Nephron progenitor cell (in vitro differentiated cells): ENCODE results near the gene LHPP.

Experiments used
- DNase-seq: peaks from one replicate; pipeline ENCODE4 v3.0.0; 2021
- H3K27ac Mint-ChIP-seq: 2 replicates; pipeline ENCODE4 v1.8.0; 2021; ENCODE audit warnings: mild to moderate bottlenecking, moderate library complexity, mixed read lengths
- H3K27me3 Mint-ChIP-seq: 2 replicates; pipeline ENCODE4 v1.8.0; 2021; ENCODE audit warnings: mild to moderate bottlenecking, low read depth, mixed read lengths; ENCODE audit not compliant: poor library complexity
- H3K36me3 Mint-ChIP-seq: 2 replicates; pipeline ENCODE4 v1.8.0; 2021; ENCODE audit warnings: low read depth, mixed read lengths
- H3K4me1 Mint-ChIP-seq: 2 replicates; pipeline ENCODE4 v1.8.0; 2021; ENCODE audit warnings: mixed read lengths
- H3K4me3 Mint-ChIP-seq: 2 replicates; pipeline ENCODE4 v1.8.0; 2021; ENCODE audit warnings: mild to moderate bottlenecking, moderate library complexity, mixed read lengths
- H3K9me3 Mint-ChIP-seq: 2 replicates; pipeline ENCODE4 v1.8.0; 2021; ENCODE audit warnings: mild to moderate bottlenecking, moderate library complexity, mixed read lengths
- TF ChIP-seq, protein P1 (sequence below): fragments of 200-600 bp; sonication (generic); IDR thresholded peaks from 2 replicates; pipeline ENCODE4 v1.5.0; 2021; ENCODE audit warnings: antibody characterized with exemption

LHPP gene

DNA sequence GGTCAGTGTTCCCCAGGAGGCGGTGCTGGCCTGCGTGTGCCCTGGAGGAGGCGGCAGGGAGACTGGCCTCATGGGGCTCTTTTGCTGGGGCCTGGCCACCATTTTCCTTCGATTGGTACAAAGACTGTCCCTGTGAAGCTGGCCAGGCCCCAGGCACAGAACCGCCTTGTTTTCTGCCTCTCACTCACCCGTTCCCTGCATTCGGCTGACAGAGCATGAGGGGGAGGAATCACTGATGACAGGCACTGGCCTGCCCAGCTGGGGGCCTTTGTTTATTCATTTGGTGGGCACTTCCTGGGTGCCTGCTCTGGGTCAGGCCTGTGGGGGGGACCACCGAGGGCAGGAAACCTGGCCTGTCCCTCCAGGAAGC is 143.4 kb downstream of the LHPP start:
- Mint-ChIP-seq H3K9me3 (no peaks in the 10 kb centered on the region), H3K27ac (no peak overlapping the region), H3K4me3 (no peak overlapping the region), H3K27me3 (no peaks in the 10 kb centered on the region), H3K4me1 (peaks cover 29% of the 10 kb centered on the region), H3K36me3 (no peaks in the 10 kb centered on the region)
- DNase-seq = no peak
- TF ChIP-seq, protein P1, sequence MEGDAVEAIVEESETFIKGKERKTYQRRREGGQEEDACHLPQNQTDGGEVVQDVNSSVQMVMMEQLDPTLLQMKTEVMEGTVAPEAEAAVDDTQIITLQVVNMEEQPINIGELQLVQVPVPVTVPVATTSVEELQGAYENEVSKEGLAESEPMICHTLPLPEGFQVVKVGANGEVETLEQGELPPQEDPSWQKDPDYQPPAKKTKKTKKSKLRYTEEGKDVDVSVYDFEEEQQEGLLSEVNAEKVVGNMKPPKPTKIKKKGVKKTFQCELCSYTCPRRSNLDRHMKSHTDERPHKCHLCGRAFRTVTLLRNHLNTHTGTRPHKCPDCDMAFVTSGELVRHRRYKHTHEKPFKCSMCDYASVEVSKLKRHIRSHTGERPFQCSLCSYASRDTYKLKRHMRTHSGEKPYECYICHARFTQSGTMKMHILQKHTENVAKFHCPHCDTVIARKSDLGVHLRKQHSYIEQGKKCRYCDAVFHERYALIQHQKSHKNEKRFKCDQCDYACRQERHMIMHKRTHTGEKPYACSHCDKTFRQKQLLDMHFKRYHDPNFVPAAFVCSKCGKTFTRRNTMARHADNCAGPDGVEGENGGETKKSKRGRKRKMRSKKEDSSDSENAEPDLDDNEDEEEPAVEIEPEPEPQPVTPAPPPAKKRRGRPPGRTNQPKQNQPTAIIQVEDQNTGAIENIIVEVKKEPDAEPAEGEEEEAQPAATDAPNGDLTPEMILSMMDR = no peak

DNA sequence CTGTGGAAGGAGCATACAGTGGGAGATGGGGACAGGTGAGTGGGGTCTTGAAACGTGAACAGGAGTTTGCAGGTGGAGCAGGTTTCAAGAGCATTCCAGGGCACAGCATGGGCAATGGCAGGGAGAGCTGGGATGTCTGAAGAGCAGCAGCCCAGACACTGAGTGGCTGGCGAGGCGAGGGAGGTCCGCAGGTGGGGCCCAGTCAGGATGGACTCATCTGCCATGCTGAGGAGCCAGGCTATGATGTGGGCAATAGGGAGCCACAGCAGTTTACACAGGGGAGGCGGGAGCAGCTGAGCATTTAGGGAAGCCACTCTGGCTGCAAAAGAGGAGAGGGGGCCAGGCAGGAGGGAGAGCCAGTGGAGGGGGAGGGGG is 143.8 kb downstream of the LHPP start:
- Mint-ChIP-seq H3K27ac (no peak overlapping the region), H3K27me3 (no peaks in the 10 kb centered on the region), H3K4me3 (no peak overlapping the region), H3K9me3 (no peaks in the 10 kb centered on the region), H3K36me3 (no peaks in the 10 kb centered on the region), H3K4me1 (peaks cover 29% of the 10 kb centered on the region)
- TF ChIP-seq, protein P1 = no peak
- DNase-seq = no peak

DNA sequence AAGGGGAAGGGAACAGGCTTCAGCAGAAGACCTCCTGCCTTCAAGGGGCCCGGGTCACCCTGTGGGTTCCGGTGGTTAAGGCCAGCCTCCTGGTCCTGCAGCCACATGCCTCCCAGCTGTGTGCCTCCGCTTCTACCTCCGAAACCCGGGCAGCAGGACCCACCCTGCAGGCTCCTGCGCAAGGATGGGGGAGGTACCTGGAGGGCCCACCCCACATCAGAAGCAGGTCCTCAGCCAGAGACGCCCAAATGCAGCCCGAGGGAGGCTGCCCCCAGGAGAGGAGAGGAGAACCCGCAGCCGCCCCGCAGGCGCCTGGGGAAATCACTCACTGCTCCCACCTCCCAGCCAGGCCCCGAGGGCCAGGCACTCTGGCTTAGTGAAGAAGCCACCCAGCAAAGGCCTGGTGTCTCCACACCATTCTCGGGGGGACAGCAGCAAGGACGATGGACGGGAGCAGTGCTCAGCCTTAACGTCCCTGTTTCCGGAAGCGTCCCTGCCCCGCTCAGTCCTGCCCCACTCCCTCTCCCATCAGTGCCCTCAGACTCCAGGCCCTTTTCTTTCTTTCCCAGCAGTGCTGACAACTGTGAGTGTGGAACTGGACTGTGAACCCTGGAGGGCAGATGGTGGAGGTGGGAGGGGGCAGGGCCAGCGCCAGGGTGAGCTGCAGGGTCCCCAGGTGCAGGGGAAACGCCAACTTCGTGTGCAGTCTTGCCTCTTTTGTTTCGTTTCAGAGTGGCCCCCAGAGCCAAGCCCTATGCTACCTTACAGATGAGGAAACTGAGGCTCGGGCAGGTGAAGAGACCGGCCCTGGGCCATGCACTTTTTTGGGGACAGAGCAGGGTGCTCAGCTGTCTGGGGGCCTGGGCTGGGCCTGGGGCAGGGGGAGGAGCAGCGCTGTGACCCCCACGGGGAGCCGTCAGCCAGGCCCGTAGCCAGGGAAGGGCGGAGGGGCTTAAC is 144.5 kb downstream of the LHPP start:
- Mint-ChIP-seq H3K27ac (no peak overlapping the region), H3K4me1 (peaks cover 24% of the 10 kb centered on the region), H3K4me3 (no peak overlapping the region), H3K27me3 (no peaks in the 10 kb centered on the region), H3K9me3 (no peaks in the 10 kb centered on the region), H3K36me3 (no peaks in the 10 kb centered on the region)
- TF ChIP-seq, protein P1 = no peak
- no peak for DNase-seq

DNA sequence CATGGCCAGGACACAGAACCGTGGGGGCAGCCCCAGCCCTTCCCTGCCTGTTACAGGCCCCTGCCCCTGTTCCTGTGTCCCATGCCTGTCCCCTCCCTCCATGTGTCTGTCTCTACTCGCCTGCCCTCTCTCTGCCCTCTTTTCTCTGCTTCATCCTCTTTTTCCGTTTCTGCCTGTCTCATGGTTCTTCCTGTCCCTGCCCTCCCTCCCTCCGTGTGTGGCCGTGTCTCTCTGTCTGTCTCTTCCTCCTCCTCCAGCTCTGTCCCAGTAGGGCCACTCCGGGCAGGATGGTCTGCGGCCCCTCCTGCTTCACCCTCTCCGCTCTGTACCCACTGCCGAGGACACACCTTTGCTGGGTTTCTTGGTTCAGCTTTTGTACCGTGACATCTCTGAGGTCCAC is 145.2 kb downstream of the LHPP start:
- no peaks in the 10 kb centered on the region for H3K36me3 Mint-ChIP-seq
- H3K4me3 Mint-ChIP-seq = no peak overlapping the region
- H3K27me3 Mint-ChIP-seq = no peaks in the 10 kb centered on the region
- H3K27ac Mint-ChIP-seq = peak overlapping the region; percentile 47
- no peaks in the 10 kb centered on the region for H3K9me3 Mint-ChIP-seq
- TF ChIP-seq, protein P1 = no peak
- peaks cover 26% of the 10 kb centered on the region for H3K4me1 Mint-ChIP-seq
- DNase-seq = no peak

DNA sequence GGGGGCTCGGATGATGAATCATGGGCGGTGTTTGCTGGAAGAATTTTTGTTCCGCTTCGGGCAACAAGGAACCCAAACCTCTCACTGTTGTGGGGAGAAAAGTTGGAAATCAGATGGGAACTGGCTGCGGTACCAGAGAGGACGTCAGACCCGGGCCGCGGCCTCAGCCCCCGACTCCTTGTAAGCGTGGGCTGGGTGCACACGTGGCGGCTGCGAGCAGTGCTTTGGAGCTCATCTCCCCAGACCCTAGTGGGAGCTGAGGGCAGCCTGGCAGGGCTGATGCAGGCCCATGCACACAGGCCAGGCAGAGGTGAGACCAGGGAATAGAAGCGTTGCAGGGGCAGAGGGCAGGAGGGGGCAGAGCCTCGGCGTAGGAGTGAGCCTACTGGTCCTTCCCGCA is 146.1 kb downstream of the LHPP start:
- no peak for DNase-seq
- no peaks in the 10 kb centered on the region for H3K27me3 Mint-ChIP-seq
- no peak overlapping the region for H3K4me3 Mint-ChIP-seq
- no peaks in the 10 kb centered on the region for H3K9me3 Mint-ChIP-seq
- peak overlapping the region; percentile 47 for H3K27ac Mint-ChIP-seq
- peaks cover 35% of the 10 kb centered on the region for H3K4me1 Mint-ChIP-seq
- H3K36me3 Mint-ChIP-seq = no peaks in the 10 kb centered on the region
- TF ChIP-seq, protein P1 = no peak
